ENCODE results near the gene FIBCD1.

DNA sequence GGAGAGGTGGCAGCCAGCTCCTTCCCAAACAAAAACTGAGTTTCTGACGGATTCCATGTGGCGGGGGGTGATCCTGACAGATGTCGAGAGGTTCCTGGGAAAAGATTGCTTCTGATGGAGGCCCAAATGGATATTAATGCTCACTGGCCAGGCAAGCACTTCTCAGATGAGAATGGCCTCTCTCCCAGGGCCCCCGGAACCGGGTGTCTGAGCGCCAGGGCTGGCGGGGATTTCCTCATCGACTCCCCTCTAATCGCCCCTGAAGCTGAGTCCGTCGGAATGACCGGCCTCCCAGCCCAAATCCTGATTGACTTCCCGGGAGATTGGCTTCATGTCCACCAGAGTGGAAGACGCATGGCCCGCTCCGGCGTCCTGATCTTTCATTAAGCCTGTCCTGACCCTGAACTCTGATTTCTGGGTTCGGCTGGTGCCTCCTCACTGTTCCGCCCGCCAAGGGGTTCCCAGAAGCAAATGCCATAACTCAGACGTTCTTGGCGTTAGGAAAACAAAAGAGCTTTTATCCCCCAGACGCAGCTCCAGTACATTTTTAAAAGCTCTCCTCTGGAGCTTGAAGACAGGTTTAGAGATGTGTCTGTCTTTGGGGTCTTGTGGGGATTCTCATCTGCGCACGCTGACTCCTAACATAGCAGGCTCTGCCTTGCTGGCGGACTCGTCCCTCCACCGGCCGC lies 17.6 kb downstream of the FIBCD1 start:
- no peak for TF ChIP-seq SUPT5H (IDR thresholded peaks at IDR 0.05)
- TF ChIP-seq, protein P1, sequence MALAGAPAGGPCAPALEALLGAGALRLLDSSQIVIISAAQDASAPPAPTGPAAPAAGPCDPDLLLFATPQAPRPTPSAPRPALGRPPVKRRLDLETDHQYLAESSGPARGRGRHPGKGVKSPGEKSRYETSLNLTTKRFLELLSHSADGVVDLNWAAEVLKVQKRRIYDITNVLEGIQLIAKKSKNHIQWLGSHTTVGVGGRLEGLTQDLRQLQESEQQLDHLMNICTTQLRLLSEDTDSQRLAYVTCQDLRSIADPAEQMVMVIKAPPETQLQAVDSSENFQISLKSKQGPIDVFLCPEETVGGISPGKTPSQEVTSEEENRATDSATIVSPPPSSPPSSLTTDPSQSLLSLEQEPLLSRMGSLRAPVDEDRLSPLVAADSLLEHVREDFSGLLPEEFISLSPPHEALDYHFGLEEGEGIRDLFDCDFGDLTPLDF (CRISPR knock-in tag; IDR thresholded peaks at IDR 0.05), result no peak
- no peak for TF ChIP-seq ZBTB17 (CRISPR knock-in tag; IDR thresholded peaks at IDR 0.05)
- no peak for TF ChIP-seq ZNF830 (CRISPR knock-in tag; IDR thresholded peaks at IDR 0.05)
- no peak for TF ChIP-seq ZNF133 (CRISPR knock-in tag; IDR thresholded peaks at IDR 0.05)
- TF ChIP-seq DPF2 (IDR thresholded peaks at IDR 0.05), result no peak
- TF ChIP-seq NFRKB (IDR thresholded peaks at IDR 0.05; ENCODE audit: low read depth), result no peak
- no peak for TF ChIP-seq POLR2A (conservative IDR thresholded peaks at IDR 0.05)
- no peak for TF ChIP-seq ZNF785 (CRISPR knock-in tag; IDR thresholded peaks at IDR 0.05)
- TF ChIP-seq POLR3A (IDR thresholded peaks at IDR 0.05; ENCODE audit: borderline replicate concordance, extremely low read depth, insufficient read depth, insufficient read length), result no peak

Data from K562 (cell line).